Sigmoid colon (tissue), 4 donors: ENCODE measurements around the gene ZP2.

ENCODE experiments used
- CTCF ChIP-seq, 4 experiments: fragments of 450-650 bp in 3 of 4; fragments of 200-600 bp in 1 of 4; IDR thresholded peaks; one replicate each; pipeline ENCODE4 v1.5.1; 2016 to 2019; ENCODE audit warnings: antibody characterized with exemption in 4 of 4, mild to moderate bottlenecking in 3 of 4, moderate library complexity in 2 of 4
- POLR2A ChIP-seq, 2 donors: fragments of 450-650 bp; IDR thresholded peaks; one replicate each; pipeline ENCODE4 v1.6.1; 2016; ENCODE audit warnings: antibody characterized with exemption in 2 of 2, mild to moderate bottlenecking in 2 of 2, moderate library complexity in 2 of 2
- POLR2AphosphoS5 ChIP-seq, 4 donors: sonication (generic); formaldehyde crosslinking; IDR thresholded peaks; one replicate each; pipeline ENCODE4 v1.6.1; 2017; ENCODE audit warnings: antibody characterized with exemption in 4 of 4

- TF ChIP-seq CTCF (IDR thresholded peaks at IDR 0.05) (no peak), POLR2A (IDR thresholded peaks at IDR 0.05) (no peak), POLR2AphosphoS5 (IDR thresholded peaks at IDR 0.05) (no peak)
These were observed 50.2 kb downstream of the ZP2 start for GRCh38 chr16:21161211-21161610.
